A549 (cell line): Measurements from ENCODE around the gene IQSEC3. TPM values are rescaled to one million over a fixed set of nuclear protein-coding genes. Genes with fewer than 3 reads are reported as not detected.

Experiments
- BHLHE40 ChIP-seq: IDR thresholded peaks from 2 replicates; pipeline ENCODE4 v1.6.1; 2012; ENCODE audit warnings: low read depth, low read length, inconsistent platforms
- FOSL2 ChIP-seq, 2 experiments: fragments of 450-650 bp in 1 of 2; fragments of >200 bp in 1 of 2; sonication (Bioruptor Twin) in 1 of 2; formaldehyde crosslinking; IDR thresholded peaks; 2 replicates each; pipeline versions ENCODE4 v1.5.0 to v1.6.1; 2016 to 2020; ENCODE audit warnings: mild to moderate bottlenecking in 1 of 2, moderate library complexity in 1 of 2
- NR3C1 ChIP-seq: fragments of >200 bp; sonication (Bioruptor Twin); formaldehyde crosslinking; IDR thresholded peaks from 3 replicates; pipeline ENCODE4 v1.6.1; 2017
- polyA plus RNA-seq, 4 experiments: library from polyadenylated mRNA; depleted of rRNA in 3 of 4; stranded (reverse); fragments of >200 nt; fragmentation: RNase III in 1 of 4; extraction: RNeasy Plus Mini Kit Qiagen cat#74134 plus additional on column Dnase treatment in 1 of 4; gene quantifications; 2 replicates in 3 of 4; 3 replicates in 1 of 4; pipeline ENCODE4 v1.2.3, GENCODE V29; 2011 to 2017
- TF ChIP-seq, protein P1 (sequence below): fragments of 200-600 bp; sonication (generic); IDR thresholded peaks from 2 replicates; pipeline ENCODE4 v1.6.1; 2016; ENCODE audit warnings: antibody characterized with exemption, mild to moderate bottlenecking, moderate library complexity

IQSEC3 gene
- polyA plus RNA-seq, 2 of the 4 experiments (the other 2 are of a cell fraction), result not detected

DNA sequence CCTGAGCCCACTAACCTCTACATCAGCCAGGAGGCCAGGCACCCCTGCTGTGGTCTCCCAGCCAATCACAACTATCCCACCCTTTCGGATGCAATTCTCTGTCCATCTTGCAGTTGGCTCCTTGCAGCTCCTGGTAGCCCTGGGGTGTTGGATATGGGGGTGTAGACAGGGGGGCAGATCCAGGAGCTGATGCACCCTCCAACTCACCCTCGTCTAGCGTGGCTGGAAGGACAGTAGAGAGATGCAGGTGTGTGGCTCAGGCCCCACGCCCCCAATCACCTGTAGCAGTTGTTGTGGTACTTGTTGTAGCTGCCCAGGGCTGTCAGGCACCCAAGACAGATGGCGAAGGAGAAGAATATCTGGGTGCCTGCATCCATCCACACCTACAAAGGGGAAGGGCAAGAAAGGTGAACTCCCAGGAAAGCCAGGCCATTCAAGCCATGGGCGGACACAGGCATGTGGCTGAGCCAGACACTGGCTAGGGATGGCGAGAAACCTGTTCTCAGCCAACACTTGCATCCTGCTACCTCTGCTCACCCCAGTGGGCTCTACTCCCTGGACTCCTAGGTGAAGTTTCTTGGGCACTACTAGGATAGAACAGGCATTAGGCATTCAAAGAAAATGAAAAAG is 160.8 kb downstream of the IQSEC3 start (continued):
- TF ChIP-seq, protein P1, sequence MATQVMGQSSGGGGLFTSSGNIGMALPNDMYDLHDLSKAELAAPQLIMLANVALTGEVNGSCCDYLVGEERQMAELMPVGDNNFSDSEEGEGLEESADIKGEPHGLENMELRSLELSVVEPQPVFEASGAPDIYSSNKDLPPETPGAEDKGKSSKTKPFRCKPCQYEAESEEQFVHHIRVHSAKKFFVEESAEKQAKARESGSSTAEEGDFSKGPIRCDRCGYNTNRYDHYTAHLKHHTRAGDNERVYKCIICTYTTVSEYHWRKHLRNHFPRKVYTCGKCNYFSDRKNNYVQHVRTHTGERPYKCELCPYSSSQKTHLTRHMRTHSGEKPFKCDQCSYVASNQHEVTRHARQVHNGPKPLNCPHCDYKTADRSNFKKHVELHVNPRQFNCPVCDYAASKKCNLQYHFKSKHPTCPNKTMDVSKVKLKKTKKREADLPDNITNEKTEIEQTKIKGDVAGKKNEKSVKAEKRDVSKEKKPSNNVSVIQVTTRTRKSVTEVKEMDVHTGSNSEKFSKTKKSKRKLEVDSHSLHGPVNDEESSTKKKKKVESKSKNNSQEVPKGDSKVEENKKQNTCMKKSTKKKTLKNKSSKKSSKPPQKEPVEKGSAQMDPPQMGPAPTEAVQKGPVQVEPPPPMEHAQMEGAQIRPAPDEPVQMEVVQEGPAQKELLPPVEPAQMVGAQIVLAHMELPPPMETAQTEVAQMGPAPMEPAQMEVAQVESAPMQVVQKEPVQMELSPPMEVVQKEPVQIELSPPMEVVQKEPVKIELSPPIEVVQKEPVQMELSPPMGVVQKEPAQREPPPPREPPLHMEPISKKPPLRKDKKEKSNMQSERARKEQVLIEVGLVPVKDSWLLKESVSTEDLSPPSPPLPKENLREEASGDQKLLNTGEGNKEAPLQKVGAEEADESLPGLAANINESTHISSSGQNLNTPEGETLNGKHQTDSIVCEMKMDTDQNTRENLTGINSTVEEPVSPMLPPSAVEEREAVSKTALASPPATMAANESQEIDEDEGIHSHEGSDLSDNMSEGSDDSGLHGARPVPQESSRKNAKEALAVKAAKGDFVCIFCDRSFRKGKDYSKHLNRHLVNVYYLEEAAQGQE, result no peak
- TF ChIP-seq BHLHE40 (no peak), FOSL2 (IDR thresholded peaks at IDR 0.05) (no peak), FOSL2 (CRISPR knock-in tag; IDR thresholded peaks at IDR 0.05) (no peak), NR3C1 (no peak)

Other genes starting within 250 kb of the IQSEC3 start
- gene SLC6A12, start 147.4 kb downstream of the IQSEC3 start, polyA plus RNA-seq (2011; rRNA removed), result 0.78 and 1.2 TPM in 2 replicates
- 0.88 to 4.4 TPM (median 3.9 TPM) in 3 replicates for gene SLC6A12, start 147.4 kb downstream of the IQSEC3 start, polyA plus RNA-seq (2017; fragmentation: RNase III; extraction: RNeasy Plus Mini Kit Qiagen cat#74134 plus additional on column Dnase treatment)
- gene SLC6A13, start 196.1 kb downstream of the IQSEC3 start, polyA plus RNA-seq (2011; rRNA removed), result 0.22 and 0.43 TPM in 2 replicates
- gene SLC6A13, start 196.1 kb downstream of the IQSEC3 start, polyA plus RNA-seq (2017; fragmentation: RNase III; extraction: RNeasy Plus Mini Kit Qiagen cat#74134 plus additional on column Dnase treatment), result 0.20 to 0.61 TPM (median 0.49 TPM) in 3 replicates